ENCODE measurements around the gene GALNT16. TPM values are rescaled to one million over a fixed set of nuclear protein-coding genes. Genes with fewer than 3 reads are reported as not detected.

The GALNT16 gene
- total and polyA plus RNA-seq, 2 of the 8 experiments (the other 6 are each of a cell fraction or from before 2014, with no cell fraction given): 5.4 to 6.3 TPM

DNA sequence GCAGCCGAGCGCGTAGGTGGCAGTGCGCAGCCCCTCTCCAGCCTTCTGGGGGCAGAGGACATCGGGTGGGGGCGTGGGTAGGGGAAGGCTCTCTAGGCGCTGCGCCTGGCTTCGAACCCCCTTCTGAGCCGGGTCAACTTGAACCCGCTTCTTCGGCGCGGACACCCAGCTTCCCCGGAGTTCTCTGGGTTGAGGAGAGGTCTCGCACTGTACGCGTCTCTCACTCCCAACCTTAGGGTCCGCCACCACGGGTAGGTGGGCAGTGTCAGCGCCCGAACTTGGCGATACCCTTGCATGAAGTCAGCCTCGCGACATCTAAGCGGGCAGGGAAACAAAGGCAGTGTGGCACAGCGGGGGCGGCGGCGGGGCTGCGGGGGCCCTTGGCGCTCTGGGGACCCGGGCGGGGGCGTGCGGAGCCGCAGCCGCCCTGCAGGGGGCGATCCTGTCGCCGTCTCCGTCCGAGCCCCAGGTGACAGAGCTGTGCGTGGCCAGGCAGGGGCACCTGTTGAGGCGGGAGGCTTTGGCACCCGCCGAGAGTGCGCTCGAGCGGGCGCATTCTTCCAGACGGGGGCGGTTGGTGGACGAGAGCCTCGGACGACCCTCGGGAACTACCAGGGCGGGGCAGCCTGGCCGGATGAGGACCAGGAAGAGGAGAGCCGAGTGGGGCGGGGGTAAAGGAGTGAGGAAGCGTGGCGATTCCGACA, 1.1 kb downstream of the GALNT16 start (continued):
- TF ChIP-seq RAD21 (IDR thresholded peaks at IDR 0.05 in 1 of 2, conservative IDR thresholded peaks at IDR 0.05 in 1 of 2; ENCODE audit: low read depth in 2 of 2, low read length in 2 of 2) (peak; percentile 43 to 60; a peak in 3 of 4 replicates), KDM1A (IDR thresholded peaks at IDR 0.05; ENCODE audit: borderline replicate concordance, low read length) (no peak), FOSL1 (IDR thresholded peaks at IDR 0.05; ENCODE audit: insufficient read depth, low read depth, low read length) (no peak), RNF2 (IDR thresholded peaks at IDR 0.05; ENCODE audit: borderline replicate concordance, low read depth, low read length, missing control alignments, poor library complexity, severe bottlenecking) (no peak), SRF (IDR thresholded peaks at IDR 0.05; ENCODE audit: low read depth, low read length) (no peak), TCF12 (IDR thresholded peaks at IDR 0.05; ENCODE audit: low read depth, low read length) (0 out of 2 replicates have a peak, but pooled peaks have one; percentile 48), CEBPB (IDR thresholded peaks at IDR 0.05; ENCODE audit: low read depth, low read length) (no peak), CHD1 (IDR thresholded peaks at IDR 0.05; ENCODE audit: low read depth, low read length) (no peak), RFX5 (IDR thresholded peaks at IDR 0.05; ENCODE audit: borderline replicate concordance, low read depth, low read length) (no peak), SIX5 (IDR thresholded peaks at IDR 0.05; ENCODE audit: low read depth, low read length) (no peak), HDAC2 (IDR thresholded peaks at IDR 0.05; ENCODE audit: borderline replicate concordance in 1 of 2, low read depth in 2 of 2, low read length in 2 of 2) (no peak; a peak in 1 of 4 replicates), BCL11A (IDR thresholded peaks at IDR 0.05; ENCODE audit: low read depth in 2 of 2, low read length in 2 of 2) (no peak), CBX5 (IDR thresholded peaks at IDR 0.05; ENCODE audit: low read depth, low read length) (no peak), SAP30 (IDR thresholded peaks at IDR 0.05; ENCODE audit: insufficient read depth, insufficient replicate concordance, low read length) (no peak), SP4 (IDR thresholded peaks at IDR 0.05; ENCODE audit: low read length) (no peak), SIN3A (conservative IDR thresholded peaks at IDR 0.05 in 1 of 2, IDR thresholded peaks at IDR 0.05 in 1 of 2; ENCODE audit: low read depth in 1 of 2, low read length in 2 of 2) (peak; percentile 31 to 72; a peak in 1 of 4 replicates), ZNF274 (IDR thresholded peaks at IDR 0.05; ENCODE audit: borderline replicate concordance, extremely low read depth, low read length) (no peak), HDAC6 (IDR thresholded peaks at IDR 0.05; ENCODE audit: low read depth, low read length) (no peak)
- TF ChIP-seq, protein P1, sequence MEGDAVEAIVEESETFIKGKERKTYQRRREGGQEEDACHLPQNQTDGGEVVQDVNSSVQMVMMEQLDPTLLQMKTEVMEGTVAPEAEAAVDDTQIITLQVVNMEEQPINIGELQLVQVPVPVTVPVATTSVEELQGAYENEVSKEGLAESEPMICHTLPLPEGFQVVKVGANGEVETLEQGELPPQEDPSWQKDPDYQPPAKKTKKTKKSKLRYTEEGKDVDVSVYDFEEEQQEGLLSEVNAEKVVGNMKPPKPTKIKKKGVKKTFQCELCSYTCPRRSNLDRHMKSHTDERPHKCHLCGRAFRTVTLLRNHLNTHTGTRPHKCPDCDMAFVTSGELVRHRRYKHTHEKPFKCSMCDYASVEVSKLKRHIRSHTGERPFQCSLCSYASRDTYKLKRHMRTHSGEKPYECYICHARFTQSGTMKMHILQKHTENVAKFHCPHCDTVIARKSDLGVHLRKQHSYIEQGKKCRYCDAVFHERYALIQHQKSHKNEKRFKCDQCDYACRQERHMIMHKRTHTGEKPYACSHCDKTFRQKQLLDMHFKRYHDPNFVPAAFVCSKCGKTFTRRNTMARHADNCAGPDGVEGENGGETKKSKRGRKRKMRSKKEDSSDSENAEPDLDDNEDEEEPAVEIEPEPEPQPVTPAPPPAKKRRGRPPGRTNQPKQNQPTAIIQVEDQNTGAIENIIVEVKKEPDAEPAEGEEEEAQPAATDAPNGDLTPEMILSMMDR (IDR thresholded peaks at IDR 0.05; ENCODE audit: control extremely low read depth in 1 of 3, insufficient read depth in 1 of 3, low read depth in 1 of 3, low read length in 3 of 3): peak; percentile 57 to 76 (median 66)
- TF ChIP-seq, protein P2, sequence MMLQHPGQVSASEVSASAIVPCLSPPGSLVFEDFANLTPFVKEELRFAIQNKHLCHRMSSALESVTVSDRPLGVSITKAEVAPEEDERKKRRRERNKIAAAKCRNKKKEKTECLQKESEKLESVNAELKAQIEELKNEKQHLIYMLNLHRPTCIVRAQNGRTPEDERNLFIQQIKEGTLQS (IDR thresholded peaks at IDR 0.05; ENCODE audit: insufficient read depth, low read depth, low read length): no peak

Data from H1 (cell line).